K562 (cell line): Measurements from ENCODE around the gene C12orf43. TPM values are rescaled to one million over a fixed set of nuclear protein-coding genes. Genes with fewer than 3 reads are reported as not detected.

ENCODE experiments used
- CBX1 ChIP-seq: sonication (generic); IDR thresholded peaks from 2 replicates; pipeline ENCODE4 v1.6.1; 2016; ENCODE audit warnings: antibody characterized with exemption, low read depth, mild to moderate bottlenecking
- CTCF ChIP-seq, 3 experiments: IDR thresholded peaks in 2 of 3; conservative IDR thresholded peaks in 1 of 3; 2 replicates each; pipeline ENCODE4 v1.5.1; 2011 to 2012; ENCODE audit warnings: low read length in 3 of 3, mild to moderate bottlenecking in 3 of 3, control low read depth in 2 of 3, improper control_type of control experiment in 1 of 3, inconsistent platforms in 1 of 3, low read depth in 1 of 3, mixed read lengths in 1 of 3, moderate library complexity in 1 of 3; ENCODE audit not compliant: insufficient read depth in 2 of 3
- ESRRA ChIP-seq: fragments of 450-650 bp; IDR thresholded peaks from 2 replicates; pipeline ENCODE4 v1.6.1; 2014; ENCODE audit warnings: low read depth, mild to moderate bottlenecking, moderate library complexity, borderline replicate concordance
- EWSR1 ChIP-seq: fragments of 450-650 bp; IDR thresholded peaks from 2 replicates; pipeline ENCODE4 v1.6.1; 2018; ENCODE audit warnings: borderline replicate concordance, mild to moderate bottlenecking, low read depth, moderate library complexity; ENCODE audit not compliant: partially characterized antibody
- PBX2 ChIP-seq, 2 experiments: IDR thresholded peaks in 1 of 2; conservative IDR thresholded peaks in 1 of 2; 2 replicates each; pipeline ENCODE4 v1.6.1; 2016; ENCODE audit warnings: low read depth in 2 of 2, mild to moderate bottlenecking in 1 of 2, missing compliant biosample characterization in 1 of 2, missing genetic modification characterization in 1 of 2, moderate library complexity in 1 of 2
- RAD21 ChIP-seq, 2 experiments: fragments of 250-450 bp in 1 of 2; fragments of 450-650 bp in 1 of 2; sonication (Bioruptor Pico) in 1 of 2; formaldehyde crosslinking in 1 of 2; IDR thresholded peaks in 1 of 2; conservative IDR thresholded peaks in 1 of 2; 2 replicates each; pipeline versions ENCODE4 v1.4.0 to v1.8.0; 2020 to 2022; ENCODE audit warnings: mild to moderate bottlenecking in 2 of 2, moderate library complexity in 1 of 2
- REST ChIP-seq, 2 experiments: fragments of 450-650 bp; formaldehyde crosslinking in 1 of 2; IDR thresholded peaks; 2 replicates each; pipeline versions ENCODE4 v1.4.0 to v1.6.1; 2014 to 2020; ENCODE audit warnings: mild to moderate bottlenecking in 2 of 2, borderline replicate concordance in 1 of 2, low read depth in 1 of 2
- SMC3 ChIP-seq: conservative IDR thresholded peaks from 2 replicates; pipeline ENCODE4 v1.6.1; 2011; ENCODE audit warnings: low read depth, low read length, improper control_type of control experiment; ENCODE audit not compliant: insufficient read depth
- TFE3 ChIP-seq: fragments of 450-650 bp; formaldehyde crosslinking; IDR thresholded peaks from 2 replicates; pipeline ENCODE4 v1.4.0; 2020; ENCODE audit warnings: mild to moderate bottlenecking, mixed read lengths
- polyA plus RNA-seq, 8 experiments: library from polyadenylated mRNA; depleted of rRNA in 4 of 8; stranded (reverse) in 5 of 8; unstranded in 3 of 8; fragments of >200 nt; fragmentation: Nextera tagmentation in 2 of 8; fragmentation: Illumina TruSeq in 1 of 8; extraction: Ambion mirVana in 2 of 8; extraction: Trizol in 1 of 8; gene quantifications; 2 replicates each; pipeline versions ENCODE4 v1.2.1 to v1.2.3, GENCODE V29; 2011 to 2014; ENCODE audit warnings: inconsistent platforms in 1 of 8, missing spikeins in 1 of 8
- total RNA-seq, 7 experiments: library from RNA; depleted of rRNA in 6 of 7; stranded (reverse); fragments of >200 nt in 6 of 7; fragmentation: Illumina TruSeq in 2 of 7; extraction: Trizol in 2 of 7; gene quantifications; 2 replicates each; pipeline versions ENCODE4 v1.2.1 to v1.2.3, GENCODE V29; 2011 to 2021; ENCODE audit warnings: low replicate concordance in 1 of 7

Gene C12orf43
- total and polyA plus RNA-seq, 9 of the 15 experiments (the other 6 are each of a cell fraction or from before 2014, with no cell fraction given), result 4.3 to 22.2 (median 16.8) TPM

- TF ChIP-seq REST (IDR thresholded peaks at IDR 0.05; ENCODE audit: borderline replicate concordance) (peak; percentile 86), REST (CRISPR knock-in tag; IDR thresholded peaks at IDR 0.05; ENCODE audit: low read depth) (no peak), RAD21 (CRISPR knock-in tag; conservative IDR thresholded peaks at IDR 0.05 in 1 of 2, IDR thresholded peaks at IDR 0.05 in 1 of 2) (peak; percentile 81 to 94), PBX2 (CRISPR knock-in tag; IDR thresholded peaks at IDR 0.05; ENCODE audit: low read depth) (no peak), PBX2 (tag; conservative IDR thresholded peaks at IDR 0.05; ENCODE audit: low read depth) (0 out of 2 replicates have a peak, but pooled peaks have one; percentile 35), EWSR1 (no peak), CBX1 (peak; percentile 20; the same call in 1 of the 2 replicates), TFE3 (CRISPR knock-in tag) (no peak), SMC3 (peak; percentile 77), ESRRA (no peak), CTCF (IDR thresholded peaks at IDR 0.05 in 2 of 3, conservative IDR thresholded peaks at IDR 0.05 in 1 of 3; ENCODE audit: insufficient read depth in 2 of 3, low read depth in 1 of 3, low read length in 3 of 3) (peak; percentile 69 to 94 (median 85))
Observed at GRCh38 chr12:120971299-120972180, 44.7 kb downstream of the C12orf43 start (continued).
